GM12872 (cell line): Measurements from ENCODE around the gene NOP10.

Experiments used
- TF ChIP-seq, protein P1 (sequence below): IDR thresholded peaks from 3 replicates; pipeline ENCODE4 v1.5.1; 2011; ENCODE audit warnings: low read depth, mild to moderate bottlenecking, low read length, moderate library complexity; ENCODE audit not compliant: insufficient read depth

NOP10 gene

DNA sequence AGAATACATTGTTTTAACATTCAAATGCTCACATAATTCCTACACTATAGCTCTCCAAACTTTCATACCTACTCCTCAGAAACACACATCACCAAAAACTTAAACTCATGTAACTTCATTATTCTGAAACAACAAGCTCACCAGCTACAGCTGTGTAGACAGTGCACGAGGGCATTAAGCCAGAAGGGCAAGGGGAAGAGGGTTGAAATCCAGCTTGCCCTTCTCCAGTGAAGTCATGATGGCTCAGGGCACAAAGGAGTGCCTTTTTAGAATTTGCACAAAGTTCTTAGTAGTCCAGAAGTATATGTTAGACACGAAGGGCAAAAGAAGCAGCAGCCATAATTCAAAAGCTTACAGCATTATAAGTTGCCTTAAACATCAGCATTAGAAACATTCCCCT, 13.9 kb downstream of the NOP10 start:
- TF ChIP-seq, protein P1, sequence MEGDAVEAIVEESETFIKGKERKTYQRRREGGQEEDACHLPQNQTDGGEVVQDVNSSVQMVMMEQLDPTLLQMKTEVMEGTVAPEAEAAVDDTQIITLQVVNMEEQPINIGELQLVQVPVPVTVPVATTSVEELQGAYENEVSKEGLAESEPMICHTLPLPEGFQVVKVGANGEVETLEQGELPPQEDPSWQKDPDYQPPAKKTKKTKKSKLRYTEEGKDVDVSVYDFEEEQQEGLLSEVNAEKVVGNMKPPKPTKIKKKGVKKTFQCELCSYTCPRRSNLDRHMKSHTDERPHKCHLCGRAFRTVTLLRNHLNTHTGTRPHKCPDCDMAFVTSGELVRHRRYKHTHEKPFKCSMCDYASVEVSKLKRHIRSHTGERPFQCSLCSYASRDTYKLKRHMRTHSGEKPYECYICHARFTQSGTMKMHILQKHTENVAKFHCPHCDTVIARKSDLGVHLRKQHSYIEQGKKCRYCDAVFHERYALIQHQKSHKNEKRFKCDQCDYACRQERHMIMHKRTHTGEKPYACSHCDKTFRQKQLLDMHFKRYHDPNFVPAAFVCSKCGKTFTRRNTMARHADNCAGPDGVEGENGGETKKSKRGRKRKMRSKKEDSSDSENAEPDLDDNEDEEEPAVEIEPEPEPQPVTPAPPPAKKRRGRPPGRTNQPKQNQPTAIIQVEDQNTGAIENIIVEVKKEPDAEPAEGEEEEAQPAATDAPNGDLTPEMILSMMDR: no peak

GRCh38 chr15:34327906-34328305, 15.0 kb downstream of the NOP10 start:
- TF ChIP-seq, protein P1: no peak

DNA sequence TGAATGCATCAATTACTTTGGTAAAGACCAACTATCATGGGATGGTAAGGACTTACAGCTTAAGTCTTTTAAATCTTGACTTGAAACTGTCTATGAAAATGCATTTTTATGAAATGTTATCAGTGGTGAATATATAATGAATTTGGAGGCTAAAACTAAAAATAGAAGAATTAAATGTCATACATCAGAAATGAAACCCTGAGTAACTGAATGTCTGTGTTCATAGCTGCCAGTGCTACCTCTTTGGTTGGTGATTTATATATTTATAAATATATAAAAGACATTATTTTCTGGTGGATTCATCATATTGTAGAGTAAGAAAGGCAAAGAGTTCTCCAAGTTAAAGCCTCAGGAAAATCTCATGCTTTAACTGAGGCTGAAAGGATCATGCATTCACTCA, 17.6 kb downstream of the NOP10 start:
- TF ChIP-seq, protein P1: no peak

DNA sequence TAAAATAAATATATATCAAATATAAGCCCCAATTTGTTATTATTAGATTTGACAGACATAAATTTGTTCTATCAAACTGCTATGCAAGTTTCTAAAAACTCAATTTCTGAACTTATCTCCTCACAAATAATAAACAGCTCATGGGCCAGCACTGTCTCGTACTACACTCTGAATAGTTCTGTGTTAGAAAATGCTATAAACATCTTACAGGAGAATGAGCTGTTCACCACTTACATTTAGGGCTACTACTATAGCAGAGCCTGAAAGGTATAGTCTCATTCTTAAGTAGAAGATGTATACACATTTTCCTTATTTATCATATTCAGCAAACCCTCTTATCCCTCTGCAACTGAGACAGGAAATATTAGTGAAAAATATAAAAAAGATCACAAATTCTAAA, 18.0 kb downstream of the NOP10 start:
- TF ChIP-seq, protein P1: no peak

DNA sequence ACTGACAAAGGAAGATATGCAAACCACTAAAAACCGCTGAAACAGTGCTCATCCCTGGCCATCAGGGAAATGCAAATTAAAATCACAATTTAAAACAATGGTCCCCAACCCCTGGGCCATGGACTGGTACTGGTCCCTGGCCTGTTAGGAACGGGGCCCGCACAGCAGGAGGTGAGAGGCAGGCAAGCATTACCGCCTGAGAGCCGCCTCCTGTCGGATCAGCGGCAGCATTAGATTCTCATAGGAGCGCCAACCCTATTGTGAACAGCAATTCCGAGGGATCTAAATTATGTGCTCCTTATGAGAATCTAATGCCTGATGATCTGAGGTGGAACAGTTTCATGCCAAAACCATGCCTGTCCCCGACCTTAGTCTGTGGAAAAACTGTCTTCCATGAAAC, 19.7 kb downstream of the NOP10 start:
- TF ChIP-seq, protein P1: no peak

GRCh38 chr15:34318277-34319079, 24.5 kb downstream of the NOP10 start:
- TF ChIP-seq, protein P1: no peak

DNA sequence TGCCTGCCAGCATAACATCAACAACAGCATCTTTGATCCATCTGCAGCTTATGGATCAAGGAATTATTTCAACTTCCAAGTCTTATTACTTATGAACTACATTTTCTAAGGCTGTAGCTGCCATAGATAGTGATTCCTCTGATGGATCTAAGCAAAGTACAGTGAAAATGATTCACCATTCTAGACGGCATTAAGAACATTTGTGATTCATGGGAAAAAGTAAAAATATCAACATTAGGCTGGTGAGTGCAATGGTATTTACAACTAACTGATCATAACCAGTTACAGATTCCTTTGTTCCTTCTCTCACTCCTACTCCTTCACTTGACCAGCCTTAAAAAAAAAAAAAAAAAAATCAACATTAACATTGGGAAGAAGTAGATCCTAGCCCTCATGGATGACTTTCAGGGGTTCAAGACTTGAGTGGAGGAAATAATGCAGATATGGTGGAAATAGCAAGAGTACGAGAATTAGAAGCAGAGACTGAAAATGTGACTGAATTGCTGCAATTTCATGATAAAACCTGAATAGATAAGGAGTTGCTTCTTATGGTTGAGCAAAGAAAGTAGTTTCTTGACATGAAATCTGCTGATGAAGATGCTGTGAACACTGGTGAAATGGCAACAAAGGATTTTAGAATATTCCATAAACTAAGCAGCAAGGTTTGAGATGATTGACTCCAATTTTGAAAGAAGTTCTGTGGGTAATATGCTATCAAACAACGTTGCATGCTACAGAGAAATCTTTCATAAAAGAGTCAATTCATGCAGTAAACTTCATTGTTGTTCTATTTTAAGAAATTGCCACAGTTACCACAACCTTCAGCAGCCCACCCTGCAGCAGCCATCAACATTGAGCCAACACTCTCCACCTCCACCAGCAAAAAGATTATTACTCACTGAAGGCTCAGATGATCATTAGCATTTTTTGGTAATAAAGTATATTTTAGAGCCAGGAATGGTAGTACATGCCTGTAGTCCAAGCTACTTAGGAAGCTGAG, 28.1 kb downstream of the NOP10 start:
- TF ChIP-seq, protein P1: no peak
